Occipital lobe (tissue), 2 donors: ENCODE results near the gene NPTXR. TPM values are rescaled to one million over a fixed set of nuclear protein-coding genes. Genes with fewer than 3 reads are reported as not detected.

ENCODE experiments used
- DNase-seq: peaks from one replicate; lab custom pipeline; 2025; lab: John Stamatoyannopoulos, UW
- total RNA-seq: library from RNA; depleted of rRNA; stranded (reverse); fragments of >200 nt; gene quantifications from one replicate; pipeline ENCODE4 v1.2.3, GENCODE V29; 2014

The NPTXR gene
- total RNA-seq: 11.5 TPM

DNA sequence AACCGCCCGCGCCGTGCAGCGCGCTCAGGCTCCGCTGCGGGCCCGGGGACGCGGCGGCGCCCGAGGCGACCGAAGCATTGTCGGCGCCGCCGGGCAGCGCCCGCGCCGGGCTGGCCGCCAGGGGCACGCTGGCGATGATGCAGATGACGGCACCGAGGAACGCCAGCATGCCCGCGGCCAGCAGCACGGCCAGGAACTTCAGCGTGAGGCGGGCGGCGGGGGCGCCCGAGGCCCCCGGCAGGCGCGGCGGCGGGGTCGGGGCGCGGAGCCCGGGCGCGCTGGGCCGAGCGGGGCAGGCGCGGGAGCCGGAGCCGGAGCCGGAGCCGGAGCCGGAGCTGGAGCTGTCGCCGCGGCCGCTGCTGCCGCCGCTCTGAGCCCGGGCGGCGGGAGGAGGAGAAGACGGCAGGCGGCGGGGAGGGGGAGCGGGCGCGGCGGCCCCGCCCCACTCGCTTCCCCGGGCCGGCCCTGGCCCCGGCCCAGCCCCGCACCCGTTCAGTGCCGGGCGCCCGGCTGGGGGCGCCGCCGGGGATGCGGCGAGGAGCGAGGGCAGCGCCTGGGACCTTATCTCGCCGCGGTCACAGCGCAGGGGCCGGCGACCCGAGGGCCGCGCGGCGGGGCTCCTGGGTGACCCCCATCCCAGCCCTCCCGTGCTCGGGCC is at the start of gene NPTXR:
Gene NPTXR, minus strand, starts transcription at position 372 of the 658 bp plus-strand sequence.
- DNase-seq: no peak

DNA sequence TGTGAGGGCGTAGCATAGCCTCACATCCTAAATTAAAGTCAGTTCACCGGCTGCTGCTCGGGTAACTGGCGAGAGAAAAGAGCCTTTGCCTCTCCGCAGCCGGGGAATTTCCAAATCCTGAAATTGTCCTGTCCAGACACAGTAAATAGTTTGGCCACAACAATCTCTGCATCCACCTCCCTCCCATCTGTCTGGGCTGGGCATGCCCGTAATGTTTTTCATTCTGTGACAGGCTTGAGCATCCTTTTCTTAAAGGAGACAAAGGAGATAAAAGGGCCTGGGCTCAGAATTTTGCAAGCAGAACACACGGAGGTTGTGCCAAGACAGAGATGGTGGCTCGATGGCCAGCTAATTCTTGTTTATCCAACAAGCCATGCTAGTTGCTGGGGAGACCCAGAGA is 47.4 kb upstream of the NPTXR start:
- DNase-seq: no peak

DNA sequence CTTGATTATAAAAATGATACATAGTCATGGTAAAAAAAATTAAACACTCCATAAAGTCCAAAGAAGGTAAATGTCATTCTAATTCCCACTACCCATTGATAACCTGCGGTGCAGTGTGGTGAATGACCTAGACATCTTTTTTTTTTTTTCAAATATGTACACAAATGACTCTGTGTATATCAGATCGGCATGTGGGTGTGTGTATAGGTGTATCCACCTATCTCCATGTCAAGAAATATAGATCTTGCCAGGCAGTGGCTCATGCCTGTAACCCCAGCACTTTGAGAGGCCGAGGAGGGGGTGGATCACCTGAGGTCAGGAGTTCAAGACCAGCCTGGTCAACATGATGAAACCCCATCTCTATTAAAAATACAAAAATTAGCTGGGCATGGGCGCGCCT is 46.5 kb upstream of the NPTXR start:
- DNase-seq: no peak

DNA sequence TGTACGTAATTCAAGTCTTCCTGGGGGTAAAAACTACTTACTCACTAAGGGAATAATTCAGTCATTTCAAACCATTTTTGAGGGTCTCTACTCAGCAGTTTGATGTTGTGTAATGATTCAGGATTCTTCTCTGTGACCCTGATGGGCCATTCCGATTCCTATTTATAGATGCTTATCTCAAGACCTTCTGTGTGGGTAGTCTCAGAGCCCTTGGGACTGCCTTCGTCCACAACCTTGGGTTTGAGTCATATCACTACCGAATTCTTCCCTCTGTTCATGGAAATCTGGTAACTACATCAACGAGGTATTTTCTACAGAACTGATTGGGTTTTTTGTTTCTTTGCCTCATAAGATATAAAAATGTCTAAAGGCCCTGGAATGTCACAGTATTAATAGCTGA is 42.5 kb upstream of the NPTXR start:
- no peak for DNase-seq

DNA sequence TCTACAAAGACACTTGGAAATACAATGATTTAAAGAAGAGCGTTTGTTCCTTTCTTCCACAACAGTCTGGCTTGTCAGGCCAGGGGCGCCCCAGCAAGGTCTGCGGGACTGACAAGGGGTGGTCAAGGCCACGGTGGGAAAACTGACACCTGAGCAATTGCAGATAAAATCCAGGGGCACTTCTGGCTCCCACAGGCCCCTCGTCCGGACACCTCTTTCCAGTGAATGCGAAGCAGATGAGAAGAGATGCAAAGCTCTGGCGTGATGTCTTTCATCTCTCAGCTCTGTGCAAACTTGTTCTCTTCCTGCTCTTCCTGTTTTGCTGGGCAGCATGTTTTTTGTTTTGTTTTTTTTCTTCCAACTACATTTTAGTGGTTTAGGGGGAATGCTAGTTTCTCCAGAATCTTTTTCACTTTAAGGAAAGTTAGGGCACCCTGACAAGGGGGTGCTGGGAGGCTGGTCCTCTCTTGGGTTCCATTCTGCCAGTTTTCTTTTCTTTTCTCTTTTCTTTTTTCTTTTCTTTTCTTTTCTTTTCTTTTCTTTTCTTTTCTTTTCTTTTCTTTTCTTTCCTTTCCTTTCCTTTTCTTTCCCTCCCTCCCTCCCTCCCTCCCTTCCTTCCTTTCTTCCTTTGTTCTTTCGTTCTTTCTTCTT is 39.3 kb upstream of the NPTXR start:
- DNase-seq: no peak

DNA sequence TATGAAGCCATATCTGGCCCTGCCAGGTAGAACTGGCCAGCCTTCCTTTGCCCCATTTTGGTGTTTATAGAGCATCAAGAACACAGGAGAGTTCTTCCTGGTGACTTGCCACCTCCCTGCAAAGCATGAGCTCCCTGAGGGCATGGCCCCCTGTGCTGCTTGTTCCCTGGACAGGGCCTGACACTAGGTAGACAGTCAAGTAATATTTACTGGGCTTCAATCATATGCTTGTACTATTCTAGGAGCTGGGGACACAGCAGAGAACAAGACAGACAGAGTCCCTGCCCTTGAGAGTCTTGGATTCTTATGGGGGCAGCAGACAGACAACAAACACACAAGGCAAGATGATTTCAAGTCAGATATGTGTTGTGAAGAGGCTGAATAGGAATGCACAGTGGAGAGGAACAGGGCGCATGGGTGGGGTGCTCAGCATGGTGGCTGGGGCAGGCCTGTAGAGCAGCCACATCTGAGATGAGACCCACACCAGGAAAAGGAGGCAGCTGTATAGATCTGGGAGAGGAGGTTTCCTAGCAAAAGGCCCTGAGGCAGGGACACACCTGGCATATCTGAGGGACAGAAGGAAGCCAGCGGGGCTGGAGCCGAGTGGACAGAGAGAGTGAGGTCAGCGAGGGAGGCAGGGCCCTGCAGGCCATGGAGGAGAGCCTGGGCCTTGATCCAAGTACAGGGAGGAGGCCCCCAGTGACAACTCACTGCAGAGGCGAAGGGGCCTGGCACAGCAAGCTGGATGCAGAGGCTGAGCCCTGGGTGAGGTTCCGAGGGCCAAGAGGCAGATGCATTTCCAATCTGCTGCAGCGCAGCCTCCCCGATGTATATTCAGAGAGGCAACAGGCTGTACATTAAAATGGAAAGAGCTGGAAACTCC is 38.4 kb upstream of the NPTXR start:
- DNase-seq: no peak

DNA sequence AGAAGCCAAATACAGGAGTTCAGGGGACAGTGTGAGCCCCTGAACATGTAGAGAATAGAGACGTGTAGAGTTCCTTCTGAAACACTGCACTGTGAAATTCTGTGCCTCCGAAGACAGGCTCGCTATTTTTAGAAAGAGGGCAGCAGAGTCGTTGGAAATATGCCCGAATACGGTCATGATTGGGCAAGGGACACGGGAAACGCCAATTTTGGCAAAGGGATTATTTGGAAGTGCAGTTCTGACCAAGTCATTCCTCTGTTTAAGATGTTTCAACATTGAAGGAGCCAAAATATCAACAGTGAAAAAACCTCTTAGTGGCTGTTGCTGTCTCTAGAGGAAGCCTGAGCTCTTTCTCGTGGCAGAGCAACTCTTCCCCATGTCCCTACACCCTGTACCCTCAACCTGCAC is 37.6 kb upstream of the NPTXR start:
- DNase-seq: no peak

DNA sequence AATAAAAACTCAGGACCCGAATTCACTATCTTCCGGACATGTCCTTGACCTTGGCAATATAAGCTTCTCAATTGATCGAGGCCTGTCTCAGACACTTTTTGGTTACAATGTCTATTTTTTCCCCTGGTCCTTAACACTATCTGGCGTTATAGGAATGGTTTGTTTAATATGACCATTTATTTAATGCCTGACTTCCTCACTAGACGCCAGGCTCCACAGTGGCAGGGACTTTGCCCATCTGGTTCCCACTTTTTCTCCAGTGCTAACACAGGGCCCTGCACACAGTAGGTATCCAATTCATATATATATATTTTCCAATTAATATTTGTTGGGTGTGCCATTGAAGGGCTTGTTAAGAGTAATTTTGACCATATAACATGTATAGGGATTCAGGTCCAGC is 36.1 kb upstream of the NPTXR start:
- no peak for DNase-seq

DNA sequence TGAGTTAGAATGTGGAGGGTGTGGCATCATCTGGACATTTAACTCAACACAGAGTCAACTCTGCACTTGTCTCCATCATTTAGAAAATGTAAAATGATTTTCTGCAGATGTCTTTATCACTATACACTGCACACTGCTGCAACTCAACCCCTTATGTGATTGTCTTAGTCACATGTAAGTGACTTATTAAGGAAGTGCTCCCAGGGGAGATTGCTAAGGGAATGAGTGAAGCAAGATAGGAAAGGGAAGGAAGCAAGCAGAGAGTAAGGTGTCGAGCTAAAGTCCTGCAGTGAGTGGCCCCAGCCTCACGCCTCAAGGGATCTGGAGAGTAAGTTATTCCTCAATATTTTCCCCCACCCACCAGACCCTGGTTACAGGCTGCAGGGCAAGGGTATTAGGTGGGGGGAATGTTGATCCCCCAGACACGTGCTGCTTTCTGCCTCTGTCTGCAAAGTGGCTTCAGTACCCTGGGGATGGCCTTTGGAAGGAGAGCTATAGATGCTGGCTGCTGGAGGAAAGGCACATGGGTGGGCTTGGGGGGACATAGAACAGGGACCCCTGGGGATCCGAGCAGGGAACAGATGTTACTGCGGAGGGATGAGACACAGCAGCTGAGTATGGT is 35.4 kb upstream of the NPTXR start:
- no peak for DNase-seq

DNA sequence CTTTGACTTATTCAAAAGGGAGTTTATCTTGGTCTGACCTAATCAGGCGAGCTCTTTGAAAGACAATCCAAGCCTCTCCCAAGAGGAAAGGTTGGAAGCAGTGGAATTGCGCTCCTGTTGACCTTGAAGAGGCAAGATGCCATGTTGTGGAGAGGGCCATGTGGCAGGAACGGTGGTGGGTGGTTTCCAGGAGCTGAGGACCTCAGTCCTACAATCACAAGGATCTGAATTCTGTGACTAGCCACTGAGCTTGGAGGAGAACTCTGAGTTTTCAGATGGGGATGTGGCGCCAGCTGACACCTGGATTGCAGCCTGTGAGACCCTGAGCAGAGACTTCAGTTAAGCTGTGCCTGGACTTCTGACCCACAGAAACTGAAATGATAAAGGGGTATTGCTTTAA is 34.2 kb upstream of the NPTXR start:
- no peak for DNase-seq

DNA sequence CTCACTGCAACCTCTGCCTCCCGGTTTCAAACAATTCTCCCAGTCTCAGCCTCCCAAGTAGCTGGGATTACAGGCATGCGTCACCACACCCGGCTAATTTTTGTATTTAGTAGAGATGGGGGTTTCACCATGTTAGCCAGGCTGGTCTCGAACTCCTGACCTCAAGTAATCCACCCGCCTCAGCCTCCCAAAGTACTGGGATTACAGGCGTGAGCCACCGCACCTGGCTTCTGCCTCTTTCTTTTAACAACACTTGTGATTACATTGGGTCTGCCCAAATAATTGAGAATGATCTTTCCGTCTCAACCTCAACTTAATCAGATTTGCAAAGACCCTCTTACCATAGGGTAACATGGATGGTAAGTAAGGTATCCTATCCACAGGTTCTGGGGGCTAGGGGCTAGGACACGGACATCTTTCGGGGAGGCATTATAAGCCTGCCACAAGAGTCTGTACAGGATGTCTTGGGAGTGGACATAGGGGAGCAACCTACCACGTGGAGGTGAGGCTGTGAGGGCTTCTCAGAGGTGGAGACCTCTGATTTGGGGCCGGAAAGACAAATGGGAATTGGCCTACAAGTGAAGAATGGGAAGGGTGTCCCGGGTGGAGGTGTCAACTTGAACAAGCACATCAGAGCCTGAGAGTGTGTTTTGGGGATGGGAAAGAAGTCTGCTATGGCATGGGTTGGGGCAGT is 30.8 kb upstream of the NPTXR start:
- DNase-seq: no peak

DNA sequence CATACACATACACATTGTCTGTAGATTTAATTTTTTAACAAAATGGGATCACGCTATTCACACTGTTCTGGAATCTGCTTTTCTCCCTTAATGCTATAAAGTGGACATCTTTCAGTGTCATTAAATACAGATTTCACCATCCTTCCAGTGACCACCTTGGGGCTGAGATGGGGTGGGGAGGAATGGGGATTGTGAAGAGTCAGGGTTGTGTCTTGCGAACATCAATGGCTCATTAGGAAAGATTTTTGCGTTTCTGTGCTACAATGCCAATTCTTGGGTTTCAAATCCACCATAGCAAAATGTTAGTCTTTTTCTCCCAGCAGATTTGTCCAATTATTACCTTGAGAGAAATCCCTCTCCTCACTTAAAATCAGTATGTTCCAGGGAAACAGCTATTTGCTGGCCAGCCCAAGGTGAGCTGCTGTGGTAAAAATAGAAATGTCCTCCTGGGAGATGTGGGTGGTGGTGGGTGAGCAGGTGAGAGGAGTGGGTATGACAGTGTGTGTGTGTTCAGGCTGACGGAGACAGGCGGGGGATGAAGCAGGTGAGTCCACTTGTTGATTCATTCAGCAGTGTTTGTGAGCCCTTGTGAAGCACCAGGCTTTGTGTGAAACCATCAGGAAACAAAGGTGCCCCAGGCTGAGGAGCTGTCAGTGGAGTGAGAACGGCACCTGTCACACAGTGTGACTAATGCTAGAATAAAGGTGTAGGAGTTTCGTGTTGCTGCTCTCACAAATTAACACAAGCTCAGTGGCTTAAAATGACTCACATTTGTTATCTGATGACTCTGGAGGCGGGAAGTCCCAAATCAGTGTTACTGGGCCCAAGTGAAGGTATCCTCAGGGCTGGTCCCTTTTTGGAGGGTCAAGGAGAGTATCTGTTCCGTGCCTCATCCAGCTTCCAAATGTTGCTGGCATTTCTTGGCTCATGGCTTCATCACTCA is 29.9 kb upstream of the NPTXR start:
- no peak for DNase-seq

DNA sequence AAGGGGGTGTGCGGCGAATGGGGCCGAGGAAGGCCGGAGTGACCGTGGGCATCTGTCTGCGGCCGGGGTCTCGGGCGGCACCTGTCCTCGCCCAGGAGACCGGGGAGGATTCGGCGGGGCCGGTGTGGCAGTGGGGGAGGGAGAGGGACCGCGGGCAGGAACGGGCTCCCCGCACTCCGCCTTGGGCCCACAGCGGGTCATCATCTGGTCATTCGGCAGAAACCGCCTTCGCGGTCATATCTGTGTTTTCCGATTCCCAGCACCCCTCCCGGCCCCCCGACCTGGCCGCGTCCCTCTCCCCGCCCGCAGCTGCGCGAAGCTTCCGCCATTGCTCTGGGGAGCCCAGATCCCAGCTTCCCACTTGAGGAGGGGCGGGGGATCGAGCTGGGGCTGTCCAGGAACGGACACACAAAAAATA is 29.0 kb upstream of the NPTXR start:
- DNase-seq: no peak

DNA sequence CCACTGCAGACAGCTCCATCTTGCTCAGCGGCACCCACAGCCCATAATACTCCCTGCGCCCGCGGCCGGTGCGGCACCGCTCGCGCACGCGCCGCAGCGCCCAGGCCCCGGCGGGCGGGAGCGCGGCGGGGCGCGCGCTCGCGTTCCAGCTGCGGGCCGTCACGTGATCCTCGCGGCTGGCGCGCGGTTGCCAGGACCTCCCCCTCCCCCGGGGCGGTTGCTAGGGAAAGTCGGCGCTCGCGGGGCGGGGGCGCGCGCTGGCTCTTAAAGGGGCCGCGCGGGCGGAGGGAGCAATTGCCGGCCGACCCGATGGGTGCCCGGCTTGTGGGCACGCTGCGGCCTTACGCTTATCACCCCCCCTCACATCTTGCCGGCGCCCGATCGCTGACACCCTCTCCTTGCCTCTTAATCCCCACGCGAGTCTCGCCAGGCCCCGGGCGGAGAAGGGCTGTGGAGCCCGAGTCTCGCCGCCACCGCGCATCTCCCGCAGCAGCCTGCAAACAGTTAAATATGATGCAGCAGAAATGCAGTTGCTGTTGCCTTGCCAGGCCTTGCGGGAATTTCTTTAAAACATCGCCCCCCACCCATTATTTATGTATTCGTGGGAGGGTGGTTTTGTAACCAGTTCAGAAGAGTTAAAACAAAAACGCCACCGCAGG is 28.5 kb upstream of the NPTXR start, which contains the start of gene CBX6:
Gene CBX6, minus strand, starts transcription at position 45 of the 659 bp plus-strand sequence. Its CDS starts 26 bp downstream, at position 19.
- DNase-seq: peak; percentile 86

DNA sequence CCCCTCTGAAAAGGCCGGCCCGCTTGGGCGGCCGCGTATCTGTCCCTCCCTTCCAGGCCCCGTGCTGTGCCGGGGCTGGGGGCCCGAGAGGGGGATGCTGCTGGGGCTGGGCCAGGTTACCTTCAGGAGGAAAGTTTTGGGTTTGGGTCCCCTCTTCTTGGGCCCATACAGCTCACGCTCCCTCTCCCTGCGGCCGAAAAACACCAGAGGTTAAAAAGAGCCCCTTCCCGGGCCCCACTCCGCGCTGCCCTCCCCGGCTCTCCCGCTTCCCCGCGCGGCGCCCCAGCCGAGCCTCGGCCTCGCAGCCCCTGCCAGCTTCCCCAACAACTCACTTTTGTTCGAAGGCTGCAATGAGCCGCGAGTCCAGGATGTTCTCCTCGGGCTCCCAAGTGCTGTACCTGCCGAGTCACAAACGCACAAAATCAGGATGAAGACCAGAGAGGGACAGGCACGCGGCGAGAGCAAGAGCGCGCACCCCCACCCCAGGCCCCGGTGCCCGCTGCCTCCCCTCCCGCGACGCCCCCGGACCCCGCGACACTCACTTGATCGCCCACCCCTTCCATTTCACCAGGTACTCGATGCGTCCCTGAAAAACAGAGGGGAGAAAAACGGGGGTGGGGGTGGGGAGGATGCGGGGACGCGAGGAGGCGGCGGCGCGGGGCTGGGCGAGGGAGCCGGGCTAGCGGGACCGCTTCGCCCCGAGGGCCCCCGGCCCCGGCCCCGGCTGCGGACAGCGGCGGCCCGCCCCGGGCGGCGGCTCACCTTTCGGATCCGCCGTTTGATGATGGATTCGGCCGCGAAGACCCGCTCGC is 27.7 kb upstream of the NPTXR start:
- no peak for DNase-seq

DNA sequence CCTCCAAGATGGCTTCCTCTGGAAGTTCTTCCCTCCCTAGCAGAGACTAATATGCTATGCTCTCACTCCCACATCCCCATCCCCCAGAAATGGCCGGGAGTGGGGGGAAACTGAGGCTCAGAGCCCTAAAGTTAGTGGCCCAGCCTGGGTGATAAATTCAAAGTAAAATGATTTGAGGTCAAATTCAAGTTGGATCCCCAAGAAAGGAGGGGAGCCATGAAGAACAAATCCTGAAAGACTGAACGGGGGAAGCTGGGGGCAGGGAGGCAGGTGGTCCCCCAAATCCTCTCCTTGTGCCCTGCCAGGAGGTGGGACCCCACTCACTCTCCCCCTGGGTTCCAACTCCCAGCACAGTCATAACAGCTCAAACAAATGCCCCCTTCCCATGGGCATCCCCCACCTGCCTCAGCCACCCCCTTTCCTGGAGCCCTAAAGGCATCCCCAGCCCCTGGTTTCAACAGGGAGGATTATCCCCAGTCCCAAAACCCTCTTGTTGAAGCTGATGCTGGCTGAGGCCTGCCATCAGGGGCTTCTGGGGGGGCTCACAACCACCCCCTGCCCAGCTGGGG is 27.0 kb upstream of the NPTXR start:
- no peak for DNase-seq

DNA sequence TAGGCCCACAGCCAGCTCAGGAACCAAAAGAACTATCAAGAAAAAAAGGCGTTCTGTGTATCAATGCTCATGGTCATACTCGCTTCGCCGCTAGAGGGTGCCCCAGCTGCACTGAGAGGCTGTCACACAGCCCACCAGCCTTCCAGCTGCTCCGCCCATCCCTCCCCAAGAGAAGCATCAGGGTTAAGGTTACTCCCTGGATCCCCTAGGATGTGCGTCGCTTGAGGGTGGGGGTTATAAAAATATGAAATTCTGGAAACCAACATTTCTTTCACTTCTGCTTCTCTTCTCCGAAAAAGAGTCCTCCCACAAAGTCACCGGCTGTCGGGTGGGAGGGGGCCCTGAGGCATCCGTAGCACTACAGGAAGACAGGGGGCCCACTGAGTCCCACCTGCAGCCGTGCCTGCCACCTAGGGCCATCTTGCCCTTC is 26.5 kb upstream of the NPTXR start:
- DNase-seq: peak; percentile 55

DNA sequence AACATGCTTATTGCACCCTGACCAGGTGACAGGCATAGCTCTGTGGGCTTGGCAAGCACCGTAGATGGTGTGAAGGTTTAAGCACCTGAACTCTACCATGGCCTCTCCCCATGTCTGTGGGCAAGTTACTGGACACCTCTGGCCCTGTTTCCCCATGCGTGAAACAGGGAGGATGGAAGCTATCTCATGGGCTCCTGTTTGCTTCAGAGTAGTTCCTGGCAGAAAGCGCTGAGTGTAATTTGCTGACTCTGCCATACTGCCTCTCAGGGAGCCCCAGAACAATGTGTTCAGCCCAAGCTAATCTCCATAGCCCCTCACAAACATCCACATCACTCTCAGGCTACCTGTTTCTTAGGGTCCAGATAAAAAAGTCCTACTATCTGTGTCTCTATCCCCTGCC is 25.8 kb upstream of the NPTXR start:
- no peak for DNase-seq
